Measurements from ENCODE around the gene SMYD2. TPM values are rescaled to one million over a fixed set of nuclear protein-coding genes. Genes with fewer than 3 reads are reported as not detected.
A peak's percentile ranks its signal among the peaks of the same experiment; 100 is the strongest.

The SMYD2 gene
- total RNA-seq, 1 donor from 2014 or later = 220 TPM

- no peak for DNase-seq (ENCODE audit: low read depth in 2 of 2)
Measured at GRCh38 chr1:214303141-214303930, 22.4 kb downstream of the SMYD2 start.

GRCh38 chr1:214305164-214305751, 24.3 kb downstream of the SMYD2 start:
- DNase-seq (ENCODE audit: low read depth in 2 of 2) = no peak

GRCh38 chr1:214306269-214306668, 25.3 kb downstream of the SMYD2 start:
- no peak for DNase-seq (ENCODE audit: low read depth in 2 of 2)

- DNase-seq (ENCODE audit: low read depth in 2 of 2) = no peak
Measured at GRCh38 chr1:214310010-214310409, 29.1 kb downstream of the SMYD2 start.

GRCh38 chr1:214310777-214311690, 30.1 kb downstream of the SMYD2 start:
- DNase-seq (ENCODE audit: low read depth in 2 of 2) = no peak

GRCh38 chr1:214312530-214313051, 31.6 kb downstream of the SMYD2 start:
- no peak for DNase-seq (ENCODE audit: low read depth in 2 of 2)

GRCh38 chr1:214314178-214314843, 33.4 kb downstream of the SMYD2 start:
- DNase-seq (ENCODE audit: low read depth in 2 of 2) = peak; percentile 44 to 77

- peak; percentile 51 to 87 for DNase-seq (ENCODE audit: low read depth in 2 of 2)
Measured at GRCh38 chr1:214316593-214316992, 35.6 kb downstream of the SMYD2 start.

- no peak for DNase-seq (ENCODE audit: low read depth in 2 of 2)
Measured at GRCh38 chr1:214317300-214317699, 36.3 kb downstream of the SMYD2 start.

- DNase-seq (ENCODE audit: low read depth in 2 of 2) = no peak
Measured at GRCh38 chr1:214317734-214318133, 36.8 kb downstream of the SMYD2 start.

- DNase-seq (ENCODE audit: low read depth in 2 of 2) = no peak
Measured at GRCh38 chr1:214318356-214318755, 37.4 kb downstream of the SMYD2 start.

- DNase-seq (ENCODE audit: low read depth in 2 of 2) = no peak
Measured at GRCh38 chr1:214318956-214319736, 38.2 kb downstream of the SMYD2 start.

GRCh38 chr1:214319938-214320337, 39.0 kb downstream of the SMYD2 start:
- no peak for DNase-seq (ENCODE audit: low read depth in 2 of 2)

- no peak for DNase-seq (ENCODE audit: low read depth in 2 of 2)
Measured at GRCh38 chr1:214321705-214322453, 40.9 kb downstream of the SMYD2 start.

GRCh38 chr1:214324896-214325800, 44.2 kb downstream of the SMYD2 start:
- no peak for DNase-seq (ENCODE audit: low read depth in 2 of 2)

GRCh38 chr1:214326406-214326805, 45.4 kb downstream of the SMYD2 start:
- DNase-seq (ENCODE audit: low read depth in 2 of 2) = no peak

GRCh38 chr1:214327514-214327913, 46.6 kb downstream of the SMYD2 start:
- DNase-seq (ENCODE audit: low read depth in 2 of 2) = peak; percentile 54 to 71

GRCh38 chr1:214328770-214329469, 48.0 kb downstream of the SMYD2 start:
- DNase-seq (ENCODE audit: low read depth in 2 of 2) = peak; percentile 82 to 87
